Measurements from ENCODE around the gene GAB2.
"Not testable (repeated sequence)": the region's sequence is repeated elsewhere in the genome, so short reads cannot be mapped to it uniquely, and the experiment has no call there.

GAB2 gene

DNA sequence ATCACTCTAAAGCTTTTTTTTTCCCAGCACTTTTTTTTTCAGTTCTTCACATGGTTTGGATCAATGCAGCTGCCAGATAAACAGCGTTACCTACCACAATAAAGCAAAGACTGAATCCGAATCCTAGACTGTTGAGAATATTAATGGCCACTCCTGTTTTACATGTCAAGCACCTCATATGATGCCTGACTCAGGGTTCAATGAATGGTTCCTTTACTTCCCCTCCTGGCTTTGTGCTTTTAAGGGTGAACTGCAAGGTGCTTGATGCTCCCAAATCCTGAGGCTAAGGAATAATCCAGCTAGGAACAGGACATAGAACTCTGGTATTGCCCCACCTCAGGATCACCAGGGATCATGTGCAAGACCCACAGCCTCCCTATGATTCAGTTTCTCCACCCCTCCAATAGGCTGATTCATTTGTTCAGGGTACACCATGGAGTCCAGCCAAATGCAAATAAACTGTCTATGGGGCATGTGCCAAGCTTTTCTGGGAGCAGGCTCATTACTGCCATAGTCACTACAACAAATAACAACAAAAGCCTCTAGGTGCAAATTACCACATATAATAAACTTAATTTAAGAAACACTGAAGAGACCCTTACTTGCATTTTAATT is 104.3 kb downstream of the GAB2 start:
- peak; percentile 52 for DNase-seq (ENCODE audit: low read depth)

DNA sequence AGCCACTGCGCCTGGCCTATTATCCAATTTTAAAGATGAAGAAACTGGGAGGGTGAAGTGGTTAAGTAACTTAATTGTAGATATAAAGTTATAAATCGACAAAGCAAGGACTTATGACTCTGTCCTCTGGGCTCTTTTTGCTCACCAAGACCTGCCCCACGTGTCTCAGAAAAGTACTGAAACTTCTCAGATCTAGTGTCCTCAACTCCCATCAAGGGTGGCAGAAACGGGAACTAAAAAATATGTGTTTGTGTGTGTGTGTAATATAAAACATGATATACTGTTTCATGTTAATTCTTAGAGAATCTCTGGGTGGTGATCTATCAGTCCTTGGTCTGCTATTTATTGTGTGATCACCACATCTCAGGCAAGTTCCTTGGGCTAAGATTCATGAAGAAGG is 104.9 kb downstream of the GAB2 start:
- no peak for DNase-seq (ENCODE audit: low read depth)

DNA sequence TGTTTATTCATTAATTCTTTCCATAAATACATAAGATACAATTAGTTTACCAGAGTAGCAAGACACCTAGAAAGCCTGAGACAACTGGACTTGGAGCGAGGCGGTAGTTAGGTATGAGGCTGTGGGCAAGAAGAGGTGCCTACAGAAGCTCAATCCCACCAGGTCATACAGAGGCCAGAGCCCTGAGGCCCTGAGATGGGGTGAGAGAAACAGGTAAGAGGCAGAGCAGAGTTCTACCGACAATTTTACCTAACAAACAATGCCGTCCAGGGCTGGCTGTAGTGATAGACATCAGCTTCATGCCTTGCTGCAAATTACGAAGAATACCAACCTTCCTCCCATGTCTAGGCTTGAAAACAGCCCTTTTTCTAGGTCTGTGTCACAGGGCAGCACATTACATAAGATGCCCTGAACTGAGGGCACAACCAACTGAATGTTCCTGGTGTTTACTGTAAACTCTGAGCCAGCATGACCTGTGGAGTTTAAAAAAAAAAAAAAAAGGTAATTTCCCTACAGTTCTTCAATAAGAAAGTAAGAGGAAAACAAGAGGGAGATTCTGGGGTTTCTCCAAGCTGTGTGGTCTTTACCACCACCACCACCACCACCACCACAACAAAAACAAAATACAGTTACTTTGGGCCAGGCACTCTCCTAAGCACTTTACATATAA is 105.8 kb downstream of the GAB2 start:
- DNase-seq (ENCODE audit: low read depth), result no peak

DNA sequence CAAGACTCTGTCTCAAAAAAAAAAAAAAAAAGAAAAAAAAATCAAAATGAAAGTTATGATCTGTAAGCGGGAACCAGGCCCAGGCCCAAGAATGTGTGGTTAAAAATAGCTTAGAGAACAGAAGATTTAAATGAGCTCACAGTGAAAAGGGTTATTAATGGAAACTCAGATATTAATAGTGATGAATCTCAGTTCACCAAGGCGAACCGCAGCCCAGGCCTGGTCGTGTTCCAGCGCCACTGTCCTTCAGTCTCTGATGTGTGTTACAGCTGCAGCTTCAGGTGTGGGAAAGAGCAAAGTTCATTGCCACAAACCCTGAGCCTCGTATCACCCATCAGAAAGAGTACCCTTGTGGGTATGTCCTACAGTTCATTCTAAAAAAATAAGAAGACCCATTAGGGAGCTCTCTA is 107.1 kb downstream of the GAB2 start:
- no peak for DNase-seq (ENCODE audit: low read depth)

DNA sequence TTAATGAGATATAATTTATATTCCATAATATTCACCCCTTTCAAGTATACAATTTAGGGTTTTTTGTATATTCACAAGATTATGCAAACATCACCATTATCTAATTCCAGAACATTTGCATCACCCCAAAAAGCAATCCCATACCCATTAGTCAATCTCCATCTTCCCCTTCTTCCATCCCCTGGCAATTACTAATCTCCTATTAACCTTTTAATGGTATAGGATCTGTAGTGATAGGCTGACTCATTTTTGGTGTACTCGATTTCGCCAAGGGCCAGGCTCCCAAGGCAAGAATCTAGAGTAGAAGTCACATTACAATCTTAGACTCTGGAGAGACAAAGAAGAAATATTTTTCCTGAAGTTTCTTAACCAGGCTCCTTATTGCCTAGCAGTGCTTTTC is 113.4 kb downstream of the GAB2 start:
- DNase-seq (ENCODE audit: low read depth), result no peak

DNA sequence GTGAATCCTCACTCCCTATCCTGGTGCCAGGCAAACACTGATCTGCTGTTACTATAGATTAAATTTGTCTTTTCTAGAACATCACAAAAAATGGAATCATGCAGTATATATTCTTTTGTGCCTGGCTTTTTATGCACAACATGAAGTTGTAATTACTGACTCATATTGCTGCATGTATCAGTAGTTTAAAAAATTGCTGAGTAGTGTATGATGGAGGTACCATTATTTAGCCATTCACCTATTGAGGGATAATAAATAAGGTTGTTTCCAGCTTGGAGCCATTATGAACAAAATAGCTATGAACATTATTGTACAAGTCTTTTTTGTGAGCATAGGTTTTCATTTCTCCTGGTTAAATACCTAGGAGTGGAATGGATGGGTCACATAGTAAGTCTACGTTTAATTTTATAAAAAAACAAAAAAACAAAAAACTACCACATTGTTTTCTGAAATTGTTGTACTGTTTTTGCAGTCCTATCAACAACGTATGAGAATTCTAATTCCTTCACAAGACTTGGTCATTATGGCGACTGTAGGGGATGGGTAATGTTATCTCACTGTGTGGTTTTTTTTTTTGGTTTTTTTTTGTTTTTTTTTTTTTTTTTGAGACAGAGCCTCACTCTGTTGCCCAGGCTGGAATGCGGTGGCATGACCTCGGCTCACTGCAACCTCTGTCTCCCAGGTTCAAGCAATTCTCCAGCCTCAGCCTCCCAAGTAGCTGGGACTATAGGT is 117.3 kb downstream of the GAB2 start:
- no peak for DNase-seq (ENCODE audit: low read depth)

DNA sequence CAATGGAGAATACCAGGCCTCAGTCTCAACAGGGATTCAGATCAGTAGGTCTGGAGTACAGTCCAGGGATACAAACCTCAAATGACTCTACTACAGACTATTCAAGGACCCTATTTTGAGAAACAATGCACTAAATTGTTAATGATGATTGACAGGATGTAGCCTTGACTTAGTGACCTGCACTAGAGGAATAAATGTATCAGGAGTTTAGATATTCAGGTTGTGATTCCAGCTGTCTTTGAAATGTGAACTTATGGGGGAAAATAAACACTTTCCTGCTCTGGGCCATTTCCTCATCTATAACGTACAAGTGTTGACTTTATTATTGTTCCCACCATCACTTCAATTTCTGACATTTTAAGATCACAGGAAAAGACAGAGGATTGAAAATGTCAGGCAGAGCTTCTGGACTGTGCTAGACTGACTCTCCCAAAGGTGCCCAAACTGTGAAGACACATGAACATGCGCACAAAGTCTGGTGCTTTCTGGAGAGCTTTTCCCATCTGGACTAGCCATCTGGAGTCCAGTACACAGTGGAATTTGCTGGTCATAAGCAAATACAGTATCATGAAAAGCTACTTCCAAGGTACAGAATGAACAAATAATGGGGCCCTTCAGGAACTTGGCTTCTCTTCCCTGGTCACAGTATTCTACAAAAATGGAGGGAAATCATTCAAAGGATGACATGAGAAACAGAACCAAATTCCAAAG is 118.5 kb downstream of the GAB2 start:
- no peak for DNase-seq (ENCODE audit: low read depth)

DNA sequence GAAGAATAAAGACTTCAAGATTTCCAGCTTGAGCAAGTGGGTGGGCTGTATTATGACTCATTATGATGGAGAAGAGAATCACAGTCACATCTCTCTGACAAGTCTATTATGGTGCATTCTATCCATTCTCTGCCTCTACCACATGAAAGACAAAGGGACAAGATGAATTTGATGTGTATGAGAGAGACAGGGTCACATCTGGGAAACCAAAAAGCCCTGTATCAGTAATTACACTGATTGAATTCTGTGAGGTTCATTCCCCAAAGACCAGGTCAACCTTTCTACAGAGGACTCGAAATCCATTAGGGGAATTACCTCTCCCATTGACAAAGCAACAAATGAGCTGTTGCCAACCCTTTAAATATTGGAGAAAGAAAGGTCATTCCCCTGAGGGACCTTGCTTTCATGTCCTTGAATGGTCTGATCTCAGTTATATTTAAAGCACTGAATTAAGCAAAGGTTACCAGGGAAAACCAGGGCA is 119.3 kb downstream of the GAB2 start:
- DNase-seq (ENCODE audit: low read depth), result no peak

DNA sequence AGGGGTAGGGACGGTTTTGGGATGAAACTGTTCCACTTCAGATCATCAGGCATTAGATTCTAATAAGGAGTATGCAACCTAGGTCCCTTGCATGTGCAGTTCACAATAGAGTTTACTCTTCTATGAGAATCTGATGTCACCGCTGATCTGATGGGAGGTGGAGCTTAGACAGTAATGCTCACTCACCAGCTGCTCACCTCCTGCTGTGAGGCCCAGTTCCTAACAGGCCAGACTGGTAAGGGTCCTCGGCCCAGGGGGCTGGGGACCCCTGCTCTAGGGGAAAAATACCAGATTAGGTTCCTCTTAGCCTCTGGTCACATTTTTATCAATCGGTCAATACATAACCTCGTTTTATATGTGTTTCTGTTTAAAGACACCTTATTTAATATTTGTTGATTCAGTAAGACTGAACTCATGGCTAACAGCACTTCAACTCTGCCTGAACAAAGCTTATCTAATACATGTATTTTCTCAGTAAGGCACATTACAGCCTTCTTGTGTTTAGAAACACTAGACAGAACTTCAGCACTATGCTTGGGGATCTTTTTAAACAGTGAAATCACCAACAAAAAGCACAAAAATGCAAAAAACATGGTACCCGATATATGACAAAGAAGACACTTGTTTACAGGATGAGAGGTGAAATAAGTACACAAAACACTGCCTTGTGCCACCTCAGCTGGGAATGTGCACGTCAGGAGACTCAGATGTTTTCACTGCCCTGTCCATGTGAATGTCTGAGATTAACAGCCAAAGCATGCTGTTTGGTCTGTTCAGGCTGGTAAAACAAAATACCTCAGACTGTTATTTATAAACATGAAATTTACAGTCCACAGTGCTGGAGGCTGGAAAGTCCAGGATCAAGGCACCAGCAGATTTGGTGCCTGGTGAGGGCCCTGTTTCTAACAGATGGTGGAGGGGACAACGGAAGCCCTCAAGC is 121.4 kb downstream of the GAB2 start:
- no peak for DNase-seq (ENCODE audit: low read depth)

DNA sequence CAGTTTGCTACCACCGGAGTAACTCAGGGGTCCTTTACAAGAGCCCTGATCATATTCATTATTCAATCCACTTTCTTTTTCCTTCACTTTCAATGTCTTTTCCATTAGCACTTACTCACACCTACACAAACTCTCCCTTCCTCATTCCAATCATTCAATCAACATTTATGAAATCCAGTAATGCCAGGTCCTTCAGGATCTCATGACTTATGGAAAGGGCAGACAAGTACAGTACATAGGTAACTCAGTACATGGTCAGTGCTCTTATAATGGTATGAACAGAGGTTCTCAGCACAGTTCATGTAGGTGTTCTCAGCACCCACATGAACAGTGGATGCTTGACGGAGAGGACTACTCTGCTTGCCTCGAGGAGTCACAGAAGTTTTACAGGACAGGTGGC is 122.3 kb downstream of the GAB2 start:
- DNase-seq (ENCODE audit: low read depth), result no peak

DNA sequence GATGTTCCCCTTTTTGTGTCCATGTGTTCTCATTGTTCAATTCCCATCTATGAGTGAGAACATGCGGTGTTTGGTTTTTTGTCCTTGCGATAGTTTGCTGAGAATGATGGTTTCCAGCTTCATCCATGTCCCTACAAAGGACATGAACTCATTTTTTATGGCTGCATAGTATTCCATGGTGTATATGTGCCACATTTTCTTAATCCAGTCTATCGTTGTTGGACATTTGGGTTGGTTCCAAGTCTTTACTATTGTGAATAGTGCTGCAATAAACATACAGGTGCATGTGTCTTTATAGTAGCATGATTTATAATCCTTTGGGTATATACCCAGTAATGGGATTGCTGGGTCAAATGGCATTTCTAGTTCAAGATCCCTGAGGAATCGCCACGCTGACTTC is 123.5 kb downstream of the GAB2 start:
- not testable (repeated sequence) for DNase-seq (ENCODE audit: low read depth)

DNA sequence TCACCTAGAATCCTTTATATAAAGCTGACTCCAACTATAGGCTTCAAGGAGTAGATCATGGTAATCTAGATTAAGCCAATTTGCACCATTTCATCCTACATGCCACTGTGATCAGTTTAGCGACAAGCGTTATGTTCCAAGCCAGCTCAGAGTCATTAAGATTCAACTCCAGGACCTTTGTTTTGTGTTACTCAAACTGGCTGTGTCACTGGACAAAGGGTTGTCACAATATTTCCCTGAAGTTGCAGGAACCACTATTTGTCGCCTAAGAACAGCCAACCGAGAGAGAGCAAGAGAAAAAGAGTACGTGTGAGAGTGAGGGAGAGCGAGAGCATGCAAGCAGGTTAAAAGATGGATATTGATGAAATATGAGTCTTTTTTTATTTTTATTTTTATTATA is 124.1 kb downstream of the GAB2 start:
- DNase-seq (ENCODE audit: low read depth), result no peak

DNA sequence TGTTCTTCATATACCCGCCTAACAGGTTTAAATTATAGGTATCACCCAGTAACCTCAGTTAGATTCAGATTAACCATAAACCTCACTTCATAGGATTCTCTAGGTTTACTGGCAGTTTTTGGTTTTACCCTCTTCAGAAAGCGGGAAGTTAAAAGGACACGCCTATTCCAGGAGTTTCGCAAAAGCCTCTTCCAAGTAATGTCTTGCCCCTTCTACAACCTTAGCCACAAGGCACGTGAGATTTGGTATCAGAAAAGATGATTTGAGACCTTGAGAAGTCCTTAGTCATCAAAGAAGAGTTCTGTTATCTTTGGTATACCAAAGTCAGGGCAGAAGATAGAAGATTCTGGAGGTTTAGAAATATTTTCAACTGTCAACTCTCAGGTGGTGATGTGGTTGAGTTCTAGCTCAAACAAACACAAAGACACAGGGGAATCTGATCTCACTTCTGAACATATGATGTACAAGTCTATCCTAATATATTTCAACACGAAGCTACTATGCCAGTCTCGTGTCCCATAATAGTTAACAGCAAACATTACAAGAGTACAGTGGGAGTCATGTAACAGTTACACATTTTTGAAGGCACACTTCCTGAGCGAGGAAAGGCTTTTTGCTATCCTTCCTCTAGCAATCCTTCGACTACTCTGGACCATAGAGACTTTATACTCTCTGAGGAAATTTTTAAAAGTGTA is 125.4 kb downstream of the GAB2 start:
- DNase-seq (ENCODE audit: low read depth), result no peak

DNA sequence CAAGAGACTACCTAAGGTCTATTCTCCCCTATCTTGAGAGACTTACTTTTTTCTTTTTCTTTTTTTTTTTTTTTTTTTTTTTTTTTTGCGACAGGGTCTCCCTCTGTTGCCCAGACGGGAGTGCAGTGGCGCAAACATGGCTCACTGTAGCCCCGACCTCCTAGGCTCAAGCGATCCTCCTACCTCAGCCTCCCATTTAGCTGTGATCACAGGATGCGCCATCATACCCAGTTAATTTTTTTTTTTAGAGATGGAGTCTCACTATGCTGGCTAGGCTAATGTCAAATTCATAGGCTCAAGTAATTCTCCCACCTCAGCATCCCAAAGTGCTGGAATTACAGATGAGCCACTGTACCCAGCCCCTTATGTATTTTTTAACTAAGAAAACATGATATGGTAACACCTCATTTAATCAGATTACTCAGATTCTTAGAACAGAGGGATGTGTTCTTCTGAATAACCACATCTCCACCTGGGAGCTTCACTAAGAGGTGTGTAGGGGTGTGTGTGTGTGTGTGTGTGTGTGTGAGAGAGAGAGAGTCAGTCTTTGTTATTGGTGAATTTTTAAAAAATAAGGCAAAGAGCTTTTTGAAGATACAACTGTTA is 126.0 kb downstream of the GAB2 start:
- no peak for DNase-seq (ENCODE audit: low read depth)

DNA sequence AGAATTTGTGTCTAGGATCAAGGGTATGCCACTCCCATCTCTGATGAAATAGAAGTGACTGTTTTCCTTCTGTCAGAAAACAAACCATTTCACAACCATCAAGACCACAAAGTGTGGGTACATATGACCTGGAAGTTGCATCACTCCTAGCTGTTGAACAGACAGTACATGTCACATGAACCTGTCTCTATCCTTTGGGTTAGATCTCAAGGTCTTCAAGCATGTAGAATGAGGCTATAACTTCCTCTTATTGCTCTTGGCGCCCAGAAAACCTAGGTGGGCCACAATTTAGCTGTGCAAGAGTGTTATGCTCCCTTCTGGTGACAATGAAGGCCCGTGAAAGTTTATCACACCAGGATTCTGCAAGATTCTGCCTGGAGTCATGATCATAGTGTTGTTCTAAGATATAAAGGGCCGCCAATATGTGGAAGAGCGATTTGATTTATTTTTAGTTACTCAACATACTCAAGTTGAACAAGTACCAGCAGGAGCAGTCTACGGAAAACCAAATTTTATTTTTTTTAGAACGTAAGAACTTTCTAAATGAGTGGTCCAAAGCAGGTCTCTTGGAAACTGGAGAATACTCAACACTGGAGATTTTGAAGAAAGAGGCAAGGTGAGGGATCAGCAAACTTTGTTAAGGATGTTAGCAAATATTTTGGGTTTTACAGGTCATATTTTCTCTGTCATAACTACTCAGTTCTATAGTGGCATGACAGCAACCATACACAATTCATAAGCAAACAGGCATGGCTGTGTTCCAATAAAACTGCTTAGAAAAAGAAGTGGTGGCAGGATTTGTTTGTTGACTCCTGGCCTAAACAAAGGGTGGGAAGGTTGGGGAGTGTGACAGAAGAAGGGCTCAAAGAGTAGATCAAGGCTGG is 127.1 kb downstream of the GAB2 start:
- peak; percentile 35 for DNase-seq (ENCODE audit: low read depth)

DNA sequence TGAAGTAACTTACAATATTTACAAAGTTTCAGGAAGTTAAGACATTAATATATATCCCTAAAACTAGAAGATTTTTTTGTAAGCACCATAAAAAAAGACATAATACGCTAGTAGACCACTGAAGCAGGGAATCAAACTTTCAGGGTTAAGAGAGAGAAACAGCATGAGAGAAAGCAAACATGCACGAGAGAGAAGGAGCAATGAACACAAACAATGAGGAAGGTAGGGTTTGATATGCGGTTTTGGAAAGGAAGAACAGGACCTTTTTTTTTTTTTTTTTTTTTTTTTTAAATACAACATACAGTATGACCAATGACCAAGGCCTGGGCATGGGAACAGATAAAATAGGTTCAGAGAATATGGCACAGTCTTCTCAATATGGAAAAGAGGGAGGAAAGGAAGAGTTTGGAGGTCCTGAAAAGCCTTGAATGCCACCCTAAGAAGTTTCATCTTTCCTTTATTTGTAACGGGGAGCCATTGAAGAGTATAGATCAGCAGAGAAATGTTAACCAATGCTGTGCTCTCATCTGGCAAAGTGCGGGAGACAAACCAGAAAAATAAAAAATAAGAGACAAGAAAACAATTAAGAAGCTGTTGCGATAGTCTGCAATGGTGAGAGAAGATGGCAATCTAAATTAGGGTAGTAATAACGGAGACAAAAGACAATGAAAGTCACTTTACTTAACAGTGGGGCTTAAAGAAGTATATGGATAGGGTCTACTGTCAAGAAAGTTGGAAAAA is 127.9 kb downstream of the GAB2 start:
- DNase-seq (ENCODE audit: low read depth), result no peak

DNA sequence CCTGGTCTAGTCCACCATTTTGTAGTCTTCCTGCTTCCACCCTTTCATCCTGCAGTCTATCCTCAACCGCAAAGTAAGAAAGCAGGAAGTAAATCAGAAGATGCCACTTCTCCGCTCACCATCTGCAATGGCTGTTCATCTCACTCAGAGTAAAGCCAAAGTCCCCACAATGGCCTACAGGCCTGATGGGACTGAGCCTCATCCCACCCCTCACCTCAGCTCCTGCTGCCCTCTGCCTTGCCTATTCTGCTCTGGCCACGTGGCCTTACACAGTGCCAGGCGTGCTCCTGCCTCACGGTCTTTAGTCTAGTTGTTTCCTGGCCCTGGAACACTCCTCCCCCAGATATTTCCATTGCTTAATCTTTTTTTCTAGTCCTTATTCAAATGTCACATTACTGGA is 133.4 kb downstream of the GAB2 start:
- DNase-seq (ENCODE audit: low read depth), result no peak

DNA sequence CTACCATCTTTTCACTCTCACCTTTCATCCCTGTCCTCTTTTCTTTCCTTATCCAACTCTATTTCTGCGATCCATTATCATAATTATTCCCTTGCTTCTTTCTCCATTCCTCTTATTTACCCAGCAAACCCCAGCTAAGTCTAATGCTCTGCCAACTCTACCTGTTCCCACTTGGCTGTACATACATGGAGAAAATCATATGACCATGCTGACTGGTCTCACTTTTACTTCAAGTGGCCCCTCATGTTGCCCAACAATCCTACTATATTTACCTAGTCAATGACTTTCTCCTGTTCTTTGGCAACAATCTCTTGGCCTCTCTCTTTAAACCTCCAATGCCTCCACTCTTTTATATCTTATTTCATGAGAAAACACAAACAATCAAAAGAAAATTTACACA is 134.8 kb downstream of the GAB2 start:
- no peak for DNase-seq (ENCODE audit: low read depth)

DNA sequence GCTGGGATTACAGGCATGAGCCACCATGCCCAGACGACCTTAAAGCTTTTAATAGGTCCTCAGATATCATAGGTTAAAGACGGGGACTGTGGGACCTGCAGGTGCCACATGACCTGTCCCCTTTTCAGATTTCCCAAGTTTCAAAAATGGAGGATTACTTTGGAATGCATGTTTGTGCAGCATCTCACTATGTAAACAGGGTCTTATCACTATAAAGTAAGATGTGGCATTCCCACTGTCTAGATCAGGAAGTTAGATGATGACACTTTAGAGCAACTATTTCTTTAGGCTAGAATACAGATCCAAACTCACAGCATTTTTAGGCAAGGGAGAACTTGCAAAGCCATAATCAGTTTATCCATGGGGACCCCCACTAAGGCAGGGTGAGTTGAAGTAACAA is 136.1 kb downstream of the GAB2 start:
- no peak for DNase-seq (ENCODE audit: low read depth)

All from GM04503 (cell line).